ENCODE data around the gene MRPL23. TPM values are rescaled to one million over a fixed set of nuclear protein-coding genes. Genes with fewer than 3 reads are reported as not detected.

The MRPL23 gene
- total and polyA plus RNA-seq, 2 donors (not counting 3 experiments of a cell fraction or from before 2014, with no cell fraction given), result 72.7 to 222 TPM

GRCh38 chr11:1964348-1964747, 17.2 kb downstream of the MRPL23 start:
- Histone ChIP-seq H3K79me2 (ENCODE audit: control insufficient read depth, insufficient read depth, low read length) (no peaks in the 10 kb centered on the region), H3K4me3 (replicated peaks in 1 of 3; ENCODE audit: insufficient read depth in 1 of 3, low read depth in 1 of 3, low read length in 3 of 3) (no peak overlapping the region), H3K9me1 (replicated peaks; ENCODE audit: control insufficient read depth, extremely low read depth, insufficient read depth, low read length) (no peaks in the 10 kb centered on the region), H4K20me1 (replicated peaks; ENCODE audit: control insufficient read depth, extremely low read depth, insufficient read depth, low read length) (no peaks in the 10 kb centered on the region), H3K27me3 (ENCODE audit: control insufficient read depth in 2 of 2, insufficient read depth in 2 of 2, low read length in 2 of 2) (no peaks in the 10 kb centered on the region), H3K36me3 (ENCODE audit: control insufficient read depth in 2 of 2, extremely low read depth in 1 of 2, insufficient read depth in 2 of 2, low read length in 2 of 2) (no peaks in the 10 kb centered on the region), H3K4me1 (ENCODE audit: control insufficient read depth, extremely low read depth, insufficient read depth, low read length) (no peaks in the 10 kb centered on the region), H3K27ac (ENCODE audit: insufficient read depth, low read depth, low read length) (no peak overlapping the region), H2AFZ (ENCODE audit: low read depth, low read length) (no peak overlapping the region), H3K9ac (replicated peaks; ENCODE audit: extremely low read depth, insufficient read depth, low read length) (no peak overlapping the region), H3K4me2 (ENCODE audit: insufficient read depth, low read length) (no peak overlapping the region), H3K9me3 (replicated peaks; ENCODE audit: control insufficient read depth, insufficient read depth, low read length) (no peaks in the 10 kb centered on the region)
- intact Hi-C loops (cut with micrococcal nuclease), result no loop called here
- DNase-seq (ENCODE audit: low read depth, low spot score), result no peak
- TF ChIP-seq MYC (IDR thresholded peaks at IDR 0.05; ENCODE audit: low read depth, low read length), result no peak
- no peak for TF ChIP-seq MAX (IDR thresholded peaks at IDR 0.05; ENCODE audit: insufficient read depth, insufficient read length)
- TF ChIP-seq POLR2AphosphoS5 (IDR thresholded peaks at IDR 0.05; ENCODE audit: insufficient read depth, low read depth, low read length), result no peak
- no peak for TF ChIP-seq GATA2 (IDR thresholded peaks at IDR 0.05; ENCODE audit: insufficient read depth, insufficient read length, low read depth, low read length)
- no peak for TF ChIP-seq EZH2 (IDR thresholded peaks at IDR 0.05; ENCODE audit: borderline replicate concordance, low read depth, low read length, severe bottlenecking)
- no peak for TF ChIP-seq FOS (IDR thresholded peaks at IDR 0.05; ENCODE audit: borderline replicate concordance, insufficient read depth, low read length)
- no peak for TF ChIP-seq JUN (IDR thresholded peaks at IDR 0.05; ENCODE audit: borderline replicate concordance, insufficient read depth, insufficient read length, low read depth)
- no peak for TF ChIP-seq CTCF (IDR thresholded peaks at IDR 0.05; ENCODE audit: extremely low read depth in 1 of 2, insufficient read depth in 1 of 2, low read depth in 1 of 2, low read length in 2 of 2)
- TF ChIP-seq POLR2A (IDR thresholded peaks at IDR 0.05; ENCODE audit: low read depth, low read length), result no peak
- POLR2A ChIA-PET, result no interaction called here
- no peak for FAIRE-seq
- dilution Hi-C loops (cut with MboI; ENCODE audit: extremely low pct_ligation_motif_present, low sequenced_read_pairs), result no loop called here
- no TSS peak for BruUV-seq (replicated peaks)
- CTCF ChIA-PET, result interaction anchor here (1.3 to 4.0 kb wide), 3 partner anchors 16 to 187 kb away, joined by 3 to 23 read pairs (median 7); no protein-coding TSS in a partner anchor
